Astrocyte of the spinal cord (primary cell): Measurements from ENCODE around the gene GLYATL2.

ENCODE experiments used
- DNase-seq: peaks from one replicate; pipeline ENCODE4 v3.0.0; 2011; ENCODE audit warnings: low read depth, low spot score
- H3K4me3 ChIP-seq: 2 replicates; pipeline ENCODE4 v1.5.1; 2011; ENCODE audit warnings: low read depth, mild to moderate bottlenecking, low read length, moderate library complexity
- in situ Hi-C: cut with HindIII; loops from 2 replicates; pipeline ENCODE4 v1.10.0; 2017; ENCODE audit warnings: low sequenced_read_pairs
- TF ChIP-seq, protein P1 (sequence below): IDR thresholded peaks from 2 replicates; pipeline ENCODE4 v1.5.1; 2012; ENCODE audit warnings: low read depth, mild to moderate bottlenecking, low read length, inconsistent platforms

Gene GLYATL2

DNA sequence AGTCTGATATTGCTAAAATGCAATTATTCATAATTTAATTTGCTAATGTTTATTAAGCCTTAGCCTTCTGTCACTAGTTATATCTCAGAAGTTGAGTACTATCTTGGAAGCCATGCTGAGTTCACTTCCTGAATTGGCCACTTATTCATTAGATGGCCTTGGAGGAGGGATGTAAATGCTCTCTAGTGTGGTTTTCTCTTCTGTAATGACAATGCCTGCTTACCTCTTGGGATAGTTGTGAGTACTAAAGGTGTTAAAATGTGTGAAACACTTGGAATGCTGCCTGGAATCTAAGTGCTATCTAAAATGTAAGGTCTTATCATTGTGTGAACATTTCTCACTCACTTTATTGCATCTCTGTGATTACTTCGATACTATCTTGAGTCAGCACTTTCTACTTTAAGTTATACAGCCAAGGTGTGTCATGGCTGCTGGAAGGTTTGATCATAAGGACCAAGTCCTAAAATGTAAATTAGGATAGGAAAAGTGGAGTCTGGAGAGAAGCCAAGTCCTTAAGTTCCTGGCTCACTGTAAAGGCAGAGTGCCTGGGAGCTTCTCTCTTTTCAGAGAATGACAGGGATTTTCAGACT is 12.4 kb downstream of the GLYATL2 start:
- in situ Hi-C loops: no loop called here
- no peak overlapping the region for H3K4me3 ChIP-seq
- peak; percentile 23 for DNase-seq
- TF ChIP-seq, protein P1, sequence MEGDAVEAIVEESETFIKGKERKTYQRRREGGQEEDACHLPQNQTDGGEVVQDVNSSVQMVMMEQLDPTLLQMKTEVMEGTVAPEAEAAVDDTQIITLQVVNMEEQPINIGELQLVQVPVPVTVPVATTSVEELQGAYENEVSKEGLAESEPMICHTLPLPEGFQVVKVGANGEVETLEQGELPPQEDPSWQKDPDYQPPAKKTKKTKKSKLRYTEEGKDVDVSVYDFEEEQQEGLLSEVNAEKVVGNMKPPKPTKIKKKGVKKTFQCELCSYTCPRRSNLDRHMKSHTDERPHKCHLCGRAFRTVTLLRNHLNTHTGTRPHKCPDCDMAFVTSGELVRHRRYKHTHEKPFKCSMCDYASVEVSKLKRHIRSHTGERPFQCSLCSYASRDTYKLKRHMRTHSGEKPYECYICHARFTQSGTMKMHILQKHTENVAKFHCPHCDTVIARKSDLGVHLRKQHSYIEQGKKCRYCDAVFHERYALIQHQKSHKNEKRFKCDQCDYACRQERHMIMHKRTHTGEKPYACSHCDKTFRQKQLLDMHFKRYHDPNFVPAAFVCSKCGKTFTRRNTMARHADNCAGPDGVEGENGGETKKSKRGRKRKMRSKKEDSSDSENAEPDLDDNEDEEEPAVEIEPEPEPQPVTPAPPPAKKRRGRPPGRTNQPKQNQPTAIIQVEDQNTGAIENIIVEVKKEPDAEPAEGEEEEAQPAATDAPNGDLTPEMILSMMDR: no peak

DNA sequence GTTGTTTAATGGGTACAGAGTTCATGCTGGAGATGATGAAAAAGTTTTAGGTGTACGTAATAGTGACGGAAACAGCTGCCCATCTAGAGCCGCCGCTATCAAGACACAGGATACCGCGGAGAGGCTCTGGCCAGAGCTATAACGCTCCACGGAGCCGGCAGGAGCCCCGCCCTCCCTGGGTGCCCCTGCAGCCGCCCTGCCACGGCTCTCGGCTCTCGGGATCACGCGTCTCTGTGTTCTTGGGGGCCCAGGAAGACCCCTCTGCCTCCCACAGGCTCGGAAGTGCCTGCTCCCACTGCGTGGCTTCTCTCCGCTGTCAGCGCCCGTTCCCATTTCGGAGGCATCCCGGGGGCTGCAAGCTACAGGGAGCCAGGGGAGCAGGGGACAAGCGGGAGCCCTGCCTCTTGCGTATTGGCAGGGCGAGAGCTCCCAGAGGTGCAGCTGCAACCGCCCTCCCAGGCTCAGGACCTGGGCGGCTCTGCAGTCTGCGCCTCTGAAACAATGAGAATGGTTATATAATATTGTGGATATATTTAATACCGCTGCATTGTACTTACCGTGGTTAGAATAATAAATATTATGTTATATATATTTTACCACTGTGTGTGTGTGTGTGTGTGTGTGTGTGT is 13.7 kb downstream of the GLYATL2 start:
- TF ChIP-seq, protein P1: no peak
- H3K4me3 ChIP-seq: no peak overlapping the region
- in situ Hi-C loops: no loop called here
- no peak for DNase-seq

DNA sequence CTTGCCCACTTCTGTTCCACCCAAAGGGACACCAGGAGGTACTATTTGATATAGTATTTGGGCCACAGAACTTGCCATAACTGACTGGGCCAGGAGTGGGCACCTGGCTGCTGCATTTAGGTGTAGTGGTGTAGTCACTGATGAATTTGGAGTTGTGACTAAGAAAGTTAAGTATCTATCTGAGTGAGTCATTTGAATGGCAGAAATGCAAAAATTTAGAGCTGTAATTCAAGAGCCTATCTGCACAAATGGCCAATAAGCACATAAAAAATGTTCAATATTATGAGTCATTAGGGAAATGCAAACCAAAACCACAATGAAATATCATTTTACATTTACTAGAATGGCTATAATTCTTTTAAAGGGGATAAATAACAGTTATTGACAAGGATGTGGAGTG is 14.7 kb downstream of the GLYATL2 start:
- in situ Hi-C loops: no loop called here
- peak; percentile 62 for DNase-seq
- TF ChIP-seq, protein P1: no peak
- H3K4me3 ChIP-seq: no peak overlapping the region

DNA sequence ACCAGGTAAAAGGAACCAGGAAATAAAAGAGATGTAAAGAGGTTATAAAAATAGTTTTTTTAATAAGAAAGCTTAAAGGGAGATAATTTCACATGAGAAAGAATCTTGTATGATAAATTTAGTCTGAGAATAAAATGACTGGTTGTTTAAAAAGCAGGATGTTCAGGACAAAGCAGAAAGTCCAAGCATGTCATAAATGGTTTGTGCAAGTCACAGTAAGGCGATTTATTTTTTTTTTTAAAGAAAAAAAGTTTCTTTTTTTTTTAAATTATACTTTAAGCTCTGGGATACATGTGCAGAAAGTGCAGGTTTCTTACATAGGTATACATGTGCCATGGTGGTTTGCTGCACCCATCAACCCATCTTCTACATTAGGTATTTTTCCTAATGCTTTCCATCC is 30.8 kb downstream of the GLYATL2 start:
- TF ChIP-seq, protein P1: no peak
- DNase-seq: peak; percentile 12
- H3K4me3 ChIP-seq: no peak overlapping the region
- in situ Hi-C loops: no loop called here

DNA sequence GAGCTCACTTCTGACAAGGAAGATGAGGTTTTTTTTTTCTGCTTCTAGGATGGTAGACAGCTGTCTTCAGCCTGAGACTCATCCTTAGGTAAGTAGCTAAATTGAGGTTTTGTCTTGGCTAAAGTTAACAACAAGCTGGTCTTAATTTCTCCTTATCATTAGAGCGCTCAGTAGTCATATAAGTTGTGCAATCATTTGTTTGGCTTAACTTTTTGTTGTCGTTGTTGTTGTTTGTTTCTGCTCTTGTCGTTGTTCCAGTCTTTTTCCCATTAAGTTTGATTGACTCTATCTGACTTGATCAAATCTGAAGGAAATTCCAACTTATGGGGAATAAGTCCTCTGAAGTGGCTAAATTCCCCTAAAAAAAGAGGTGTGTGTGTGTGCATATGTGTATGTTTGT is 33.0 kb downstream of the GLYATL2 start:
- TF ChIP-seq, protein P1: no peak
- no peak for DNase-seq
- in situ Hi-C loops: no loop called here
- no peak overlapping the region for H3K4me3 ChIP-seq

DNA sequence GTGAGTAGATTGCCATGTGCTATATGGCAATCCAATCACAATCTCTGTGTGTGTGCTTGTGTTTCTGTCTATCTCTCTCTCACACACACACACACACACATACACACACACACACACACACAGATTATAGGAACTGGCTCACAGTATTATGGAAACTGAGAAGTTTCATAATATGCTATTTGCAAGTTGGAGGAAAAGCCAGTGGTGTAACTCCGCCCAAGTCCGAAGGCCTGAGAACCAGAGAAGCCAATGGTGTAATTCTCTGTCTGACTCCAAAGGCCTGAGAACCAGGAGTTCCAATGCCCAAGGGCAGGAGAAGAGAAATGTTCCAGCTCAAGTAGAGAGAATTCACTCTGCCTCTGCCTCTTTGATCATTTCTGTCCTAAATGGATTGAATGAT is 37.2 kb downstream of the GLYATL2 start:
- no peak overlapping the region for H3K4me3 ChIP-seq
- TF ChIP-seq, protein P1: no peak
- no peak for DNase-seq
- in situ Hi-C loops: no loop called here
